ENCODE results near the gene TNXB.

DNA sequence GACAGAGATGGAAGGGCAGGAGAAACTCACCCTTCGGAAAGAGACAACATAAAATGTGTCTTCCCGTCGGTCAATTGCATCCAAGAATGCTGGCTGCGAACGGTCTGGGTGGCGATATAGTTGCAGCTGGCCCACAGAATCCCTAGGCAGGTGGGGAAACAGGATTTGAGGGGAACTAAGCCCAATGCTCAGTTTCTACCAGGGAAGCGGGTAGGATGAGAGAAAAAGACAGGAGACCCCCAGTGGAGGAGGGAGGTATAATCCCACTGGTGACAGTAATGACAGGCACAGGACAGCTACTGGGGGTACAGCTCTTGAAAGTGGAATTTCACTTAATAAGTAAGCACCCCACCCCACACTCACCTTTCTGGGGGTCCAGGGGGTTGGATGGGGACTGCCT is 7.5 kb upstream of the TNXB start:
- TF ChIP-seq, protein P1, sequence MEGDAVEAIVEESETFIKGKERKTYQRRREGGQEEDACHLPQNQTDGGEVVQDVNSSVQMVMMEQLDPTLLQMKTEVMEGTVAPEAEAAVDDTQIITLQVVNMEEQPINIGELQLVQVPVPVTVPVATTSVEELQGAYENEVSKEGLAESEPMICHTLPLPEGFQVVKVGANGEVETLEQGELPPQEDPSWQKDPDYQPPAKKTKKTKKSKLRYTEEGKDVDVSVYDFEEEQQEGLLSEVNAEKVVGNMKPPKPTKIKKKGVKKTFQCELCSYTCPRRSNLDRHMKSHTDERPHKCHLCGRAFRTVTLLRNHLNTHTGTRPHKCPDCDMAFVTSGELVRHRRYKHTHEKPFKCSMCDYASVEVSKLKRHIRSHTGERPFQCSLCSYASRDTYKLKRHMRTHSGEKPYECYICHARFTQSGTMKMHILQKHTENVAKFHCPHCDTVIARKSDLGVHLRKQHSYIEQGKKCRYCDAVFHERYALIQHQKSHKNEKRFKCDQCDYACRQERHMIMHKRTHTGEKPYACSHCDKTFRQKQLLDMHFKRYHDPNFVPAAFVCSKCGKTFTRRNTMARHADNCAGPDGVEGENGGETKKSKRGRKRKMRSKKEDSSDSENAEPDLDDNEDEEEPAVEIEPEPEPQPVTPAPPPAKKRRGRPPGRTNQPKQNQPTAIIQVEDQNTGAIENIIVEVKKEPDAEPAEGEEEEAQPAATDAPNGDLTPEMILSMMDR (conservative IDR thresholded peaks at IDR 0.05; ENCODE audit: low read depth, low read length): peak; percentile 49
- no peak for TF ChIP-seq CEBPB (IDR thresholded peaks at IDR 0.05; ENCODE audit: low read depth, low read length)
- TF ChIP-seq POLR2A (IDR thresholded peaks at IDR 0.05; ENCODE audit: low read depth, low read length): no peak
- TF ChIP-seq, protein P2, sequence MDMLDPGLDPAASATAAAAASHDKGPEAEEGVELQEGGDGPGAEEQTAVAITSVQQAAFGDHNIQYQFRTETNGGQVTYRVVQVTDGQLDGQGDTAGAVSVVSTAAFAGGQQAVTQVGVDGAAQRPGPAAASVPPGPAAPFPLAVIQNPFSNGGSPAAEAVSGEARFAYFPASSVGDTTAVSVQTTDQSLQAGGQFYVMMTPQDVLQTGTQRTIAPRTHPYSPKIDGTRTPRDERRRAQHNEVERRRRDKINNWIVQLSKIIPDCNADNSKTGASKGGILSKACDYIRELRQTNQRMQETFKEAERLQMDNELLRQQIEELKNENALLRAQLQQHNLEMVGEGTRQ (IDR thresholded peaks at IDR 0.05; ENCODE audit: low read depth, low read length): no peak
- TF ChIP-seq RFX5 (IDR thresholded peaks at IDR 0.05; ENCODE audit: low read depth, low read length): no peak
